K562 (cell line): ENCODE measurements around the gene ACAP3. TPM values are rescaled to one million over a fixed set of nuclear protein-coding genes. Genes with fewer than 3 reads are reported as not detected.

Experiments
- CBFA2T3 ChIP-seq: fragments of 450-650 bp; IDR thresholded peaks from 2 replicates; pipeline ENCODE4 v1.6.1; 2017
- CEBPG ChIP-seq, 3 experiments: fragments of 200-800 bp in 1 of 3; sonication (Bioruptor generic) in 1 of 3; sonication (generic) in 1 of 3; formaldehyde crosslinking in 1 of 3; IDR thresholded peaks in 2 of 3; conservative IDR thresholded peaks in 1 of 3; 2 replicates each; pipeline versions ENCODE4 v1.6.1 to v1.8.0; 2016 to 2022; ENCODE audit warnings: missing compliant biosample characterization in 2 of 3, missing genetic modification characterization in 2 of 3, mild to moderate bottlenecking in 1 of 3, missing genetic modification reagents in 1 of 3
- CHD2 ChIP-seq: IDR thresholded peaks from 2 replicates; pipeline ENCODE4 v1.6.1; 2011; ENCODE audit warnings: low read depth, low read length
- CTBP1 ChIP-seq: fragments of 450-650 bp; IDR thresholded peaks from 2 replicates; pipeline ENCODE4 v1.6.1; 2016; ENCODE audit warnings: borderline replicate concordance
- EP400 ChIP-seq: fragments of 450-650 bp; IDR thresholded peaks from 2 replicates; pipeline ENCODE4 v1.6.1; 2017; ENCODE audit warnings: antibody characterized with exemption, mild to moderate bottlenecking, moderate library complexity
- FOXA3 ChIP-seq, 2 experiments: fragments of 450-650 bp in 1 of 2; sonication (generic) in 1 of 2; formaldehyde crosslinking; IDR thresholded peaks in 1 of 2; conservative IDR thresholded peaks in 1 of 2; 2 replicates each; pipeline versions ENCODE4 v1.4.0 to v1.8.0; 2020 to 2022; ENCODE audit warnings: mild to moderate bottlenecking in 2 of 2, missing genetic modification reagents in 1 of 2
- HSF4 ChIP-seq: fragments of 250-450 bp; sonication (Bioruptor Pico); IDR thresholded peaks from 2 replicates; pipeline ENCODE4 v2.1.2; 2022; ENCODE audit warnings: mild to moderate bottlenecking, moderate library complexity, borderline replicate concordance
- IRF2 ChIP-seq: sonication (generic); formaldehyde crosslinking; IDR thresholded peaks from 2 replicates; pipeline ENCODE4 v1.8.1; 2022; ENCODE audit warnings: mild to moderate bottlenecking, missing genetic modification reagents
- JUN ChIP-seq, 2 experiments: sonication (generic) in 1 of 2; formaldehyde crosslinking in 1 of 2; IDR thresholded peaks; 2 replicates each; pipeline versions ENCODE4 v1.6.1 to v1.8.0; 2012 to 2022; ENCODE audit warnings: borderline replicate concordance in 2 of 2, mild to moderate bottlenecking in 2 of 2, improper control_type of control experiment in 1 of 2, low read depth in 1 of 2, low read length in 1 of 2, missing genetic modification reagents in 1 of 2
- MAX ChIP-seq: sonication (generic); formaldehyde crosslinking; IDR thresholded peaks from 2 replicates; pipeline ENCODE4 v1.9.0; 2022; ENCODE audit warnings: mild to moderate bottlenecking, missing genetic modification reagents
- MAZ ChIP-seq, 2 experiments: fragments of 450-650 bp in 1 of 2; sonication (generic) in 1 of 2; formaldehyde crosslinking; IDR thresholded peaks in 1 of 2; conservative IDR thresholded peaks in 1 of 2; 2 replicates each; pipeline versions ENCODE4 v1.4.0 to v1.5.0; 2020; ENCODE audit warnings: mild to moderate bottlenecking in 1 of 2, missing genetic modification reagents in 1 of 2
- PRMT5 ChIP-seq: sonication (generic); formaldehyde crosslinking; IDR thresholded peaks from 2 replicates; pipeline ENCODE4 v1.5.0; 2020; ENCODE audit warnings: missing genetic modification reagents
- RAD21 ChIP-seq, 2 experiments: fragments of 250-450 bp in 1 of 2; fragments of 450-650 bp in 1 of 2; sonication (Bioruptor Pico) in 1 of 2; formaldehyde crosslinking in 1 of 2; IDR thresholded peaks in 1 of 2; conservative IDR thresholded peaks in 1 of 2; 2 replicates each; pipeline versions ENCODE4 v1.4.0 to v1.8.0; 2020 to 2022; ENCODE audit warnings: mild to moderate bottlenecking in 2 of 2, moderate library complexity in 1 of 2
- RAD51 ChIP-seq: fragments of 450-650 bp; IDR thresholded peaks from 2 replicates; pipeline ENCODE4 v1.7.1; 2016; ENCODE audit warnings: low read depth, mild to moderate bottlenecking, borderline replicate concordance
- RBM17 ChIP-seq: fragments of 200-400 bp; formaldehyde crosslinking; IDR thresholded peaks from 2 replicates; pipeline ENCODE4 v1.6.1; 2017; ENCODE audit warnings: low read depth, mild to moderate bottlenecking, low read length, borderline replicate concordance
- SAFB2 ChIP-seq: fragments of 200-400 bp; formaldehyde crosslinking; IDR thresholded peaks from 2 replicates; pipeline ENCODE4 v1.6.1; 2018; ENCODE audit warnings: borderline replicate concordance, low read length, low read depth, moderate library complexity; ENCODE audit not compliant: severe bottlenecking
- SFPQ ChIP-seq: fragments of 200-400 bp; formaldehyde crosslinking; IDR thresholded peaks from 2 replicates; pipeline ENCODE4 v1.6.1; 2017; ENCODE audit warnings: mild to moderate bottlenecking, low read depth, low read length, moderate library complexity
- SIN3B ChIP-seq: fragments of 450-650 bp; IDR thresholded peaks from 2 replicates; pipeline ENCODE4 v1.6.1; 2017; ENCODE audit warnings: low read depth, mild to moderate bottlenecking, moderate library complexity
- ZFP30 ChIP-seq: fragments of 250-450 bp; sonication (Bioruptor Pico); IDR thresholded peaks from 2 replicates; pipeline ENCODE4 v1.8.0; 2022; ENCODE audit warnings: moderate library complexity, mild to moderate bottlenecking, inconsistent platforms, borderline replicate concordance
- ZKSCAN8 ChIP-seq: fragments of 200-800 bp; sonication (Bioruptor generic); IDR thresholded peaks from 2 replicates; pipeline ENCODE4 v1.6.1; 2016; ENCODE audit warnings: missing genetic modification characterization, missing compliant biosample characterization
- ZNF217 ChIP-seq: sonication (generic); formaldehyde crosslinking; IDR thresholded peaks from 2 replicates; pipeline ENCODE4 v1.8.0; 2022; ENCODE audit warnings: mild to moderate bottlenecking, missing genetic modification reagents
- ZNF347 ChIP-seq: fragments of 450-650 bp; formaldehyde crosslinking; IDR thresholded peaks from 2 replicates; pipeline ENCODE4 v1.4.0; 2020; ENCODE audit warnings: low read depth, mild to moderate bottlenecking, moderate library complexity
- ZNF384 ChIP-seq: IDR thresholded peaks from 2 replicates; pipeline ENCODE4 v1.6.1; 2012; ENCODE audit warnings: low read depth, low read length, improper control_type of control experiment
- ZNF512 ChIP-seq: IDR thresholded peaks from 2 replicates; pipeline ENCODE4 v1.6.1; 2016; ENCODE audit warnings: missing genetic modification characterization, missing compliant biosample characterization
- polyA plus RNA-seq, 8 experiments: library from polyadenylated mRNA; depleted of rRNA in 4 of 8; stranded (reverse) in 5 of 8; unstranded in 3 of 8; fragments of >200 nt; fragmentation: Nextera tagmentation in 2 of 8; fragmentation: Illumina TruSeq in 1 of 8; extraction: Ambion mirVana in 2 of 8; extraction: Trizol in 1 of 8; gene quantifications; 2 replicates each; pipeline versions ENCODE4 v1.2.1 to v1.2.3, GENCODE V29; 2011 to 2014; ENCODE audit warnings: inconsistent platforms in 1 of 8, missing spikeins in 1 of 8
- total RNA-seq, 7 experiments: library from RNA; depleted of rRNA in 6 of 7; stranded (reverse); fragments of >200 nt in 6 of 7; fragmentation: Illumina TruSeq in 2 of 7; extraction: Trizol in 2 of 7; gene quantifications; 2 replicates each; pipeline versions ENCODE4 v1.2.1 to v1.2.3, GENCODE V29; 2011 to 2021; ENCODE audit warnings: low replicate concordance in 1 of 7

ACAP3 gene
- total and polyA plus RNA-seq, 9 of the 15 experiments (the other 6 are each of a cell fraction or from before 2014, with no cell fraction given): 0.01 to 49.0 (median 12.0) TPM

- no peak for TF ChIP-seq ZNF217 (CRISPR knock-in tag)
- no peak for TF ChIP-seq HSF4
- peak; percentile 30; the same call in 1 of the 2 replicates for TF ChIP-seq CTBP1
- TF ChIP-seq RBM17: no peak
- no peak for TF ChIP-seq SIN3B
- TF ChIP-seq CHD2: no peak
- no peak for TF ChIP-seq CBFA2T3
- no peak for TF ChIP-seq RAD51
- TF ChIP-seq ZFP30: no peak
- TF ChIP-seq RAD21 (CRISPR knock-in tag; conservative IDR thresholded peaks at IDR 0.05 in 1 of 2, IDR thresholded peaks at IDR 0.05 in 1 of 2): peak; percentile 40 to 72; a peak in 3 of 4 replicates
- TF ChIP-seq MAZ (CRISPR knock-in tag; conservative IDR thresholded peaks at IDR 0.05 in 1 of 2, IDR thresholded peaks at IDR 0.05 in 1 of 2): peak in 1 of 2 experiments; percentile 52; a peak in 1 of 4 replicates
- TF ChIP-seq IRF2: no peak
- TF ChIP-seq ZNF347 (CRISPR knock-in tag): no peak
- TF ChIP-seq ZKSCAN8 (CRISPR knock-in tag): no peak
- TF ChIP-seq MAX (CRISPR knock-in tag): peak; percentile 47; the same call in 1 of the 2 replicates
- no peak; a peak in 1 of 4 replicates for TF ChIP-seq FOXA3 (CRISPR knock-in tag; conservative IDR thresholded peaks at IDR 0.05 in 1 of 2, IDR thresholded peaks at IDR 0.05 in 1 of 2)
- no peak for TF ChIP-seq PRMT5
- no peak for TF ChIP-seq ZNF384
- TF ChIP-seq SFPQ: no peak
- no peak for TF ChIP-seq JUN (IDR thresholded peaks at IDR 0.05; ENCODE audit: borderline replicate concordance, low read depth, low read length)
- no peak for TF ChIP-seq JUN (CRISPR knock-in tag; IDR thresholded peaks at IDR 0.05; ENCODE audit: borderline replicate concordance)
- 0 out of 2 replicates have a peak, but pooled peaks have one; percentile 43 for TF ChIP-seq CEBPG (CRISPR knock-in tag; IDR thresholded peaks at IDR 0.05)
- no peak for TF ChIP-seq CEBPG (tag; conservative IDR thresholded peaks at IDR 0.05 in 1 of 2, IDR thresholded peaks at IDR 0.05 in 1 of 2)
- TF ChIP-seq SAFB2: no peak
- no peak for TF ChIP-seq ZNF512 (tag)
- no peak for TF ChIP-seq EP400
These were observed 17.4 kb downstream of the ACAP3 start (continued) for GRCh38 chr1:1290238-1290731.
